NCI-H1436 treated with DMSO at 0.1 percent for 48 hours (cell line): ENCODE results near the gene RPS6KC1.
"Not testable (repeated sequence)": the region's sequence is repeated elsewhere in the genome, so short reads cannot be mapped to it uniquely, and the experiment has no call there.

ENCODE experiments used
- DNase-seq: peaks from one replicate; lab custom pipeline; 2025; lab: John Stamatoyannopoulos, UW

RPS6KC1 gene

GRCh38 chr1:213051127-213051880 lies at the start of gene RPS6KC1:
Gene RPS6KC1, plus strand, starts transcription at chr1:213051241. Its CDS starts 164 bp downstream, at chr1:213051405.
- DNase-seq: peak; percentile 54

GRCh38 chr1:213003256-213003655 lies 47.8 kb upstream of the RPS6KC1 start:
- no peak for DNase-seq

- DNase-seq: no peak
These were observed 42.5 kb upstream of the RPS6KC1 start for GRCh38 chr1:213008564-213008963.

- DNase-seq: no peak
These were observed 36.4 kb upstream of the RPS6KC1 start for GRCh38 chr1:213014642-213015041.

GRCh38 chr1:213015099-213016050 lies 35.7 kb upstream of the RPS6KC1 start, which contains the start of gene ANGEL2:
Gene ANGEL2, minus strand, starts transcription at chr1:213015867. Its CDS starts 196 bp downstream, at chr1:213015671.
- peak; percentile 97 for DNase-seq

GRCh38 chr1:213017447-213018273 lies 33.4 kb upstream of the RPS6KC1 start:
- DNase-seq: no peak

GRCh38 chr1:213019450-213019849 lies 31.6 kb upstream of the RPS6KC1 start:
- no peak for DNase-seq

GRCh38 chr1:213020016-213020415 lies 31.0 kb upstream of the RPS6KC1 start:
- DNase-seq: no peak

- DNase-seq: not testable (repeated sequence)
These were observed 24.0 kb upstream of the RPS6KC1 start for GRCh38 chr1:213027024-213027423.

- no peak for DNase-seq
These were observed 18.4 kb upstream of the RPS6KC1 start for GRCh38 chr1:213032651-213033050.

- DNase-seq: no peak
These were observed 16.3 kb upstream of the RPS6KC1 start for GRCh38 chr1:213034713-213035112.

GRCh38 chr1:213035573-213035972 lies 15.5 kb upstream of the RPS6KC1 start:
- no peak for DNase-seq

GRCh38 chr1:213041443-213041842 lies 9.6 kb upstream of the RPS6KC1 start:
- no peak for DNase-seq

GRCh38 chr1:213045321-213046226 lies 5.5 kb upstream of the RPS6KC1 start:
- not testable (repeated sequence) for DNase-seq

- DNase-seq: no peak
These were observed 1.8 kb upstream of the RPS6KC1 start for GRCh38 chr1:213049232-213049631.

GRCh38 chr1:213050745-213051126 lies 305 bp upstream of the RPS6KC1 start:
- DNase-seq: no peak

GRCh38 chr1:213051881-213052202 lies 801 bp downstream of the RPS6KC1 start:
- no peak for DNase-seq

- DNase-seq: no peak
These were observed 2.4 kb downstream of the RPS6KC1 start for GRCh38 chr1:213053455-213053854.

GRCh38 chr1:213054142-213054541 lies 3.1 kb downstream of the RPS6KC1 start:
- DNase-seq: no peak

- no peak for DNase-seq
These were observed 3.9 kb downstream of the RPS6KC1 start for GRCh38 chr1:213054733-213055591.
